Activated CD8-positive, alpha-beta memory T cell treated with anti-CD3 and anti-CD28 coated beads, Interleukin-2, amount 50 U/mL, for 48 hours (primary cell): ENCODE results near the gene LGALS1.
A peak's percentile ranks its signal among the peaks of the same experiment; 100 is the strongest.
"Not testable (repeated sequence)": the region's sequence is repeated elsewhere in the genome, so short reads cannot be mapped to it uniquely, and the experiment has no call there.

ENCODE experiments used
- DNase-seq: peaks from one replicate; pipeline ENCODE4 v3.0.0-alpha.2; 2020

Gene LGALS1

GRCh38 chr22:37692627-37693285, 17.3 kb downstream of the LGALS1 start:
- no peak for DNase-seq

- DNase-seq = not testable (repeated sequence)
Measured at GRCh38 chr22:37694131-37694530, 18.7 kb downstream of the LGALS1 start.

- not testable (repeated sequence) for DNase-seq
Measured at GRCh38 chr22:37696260-37696656, 20.8 kb downstream of the LGALS1 start.

- DNase-seq = peak; percentile 92
Measured at GRCh38 chr22:37696657-37697537, 21.5 kb downstream of the LGALS1 start, which contains the start of gene TRIOBP. Gene TRIOBP (plus strand): TSS chr22:37697048. CDS start chr22:37701366, 4,318 bp downstream.

GRCh38 chr22:37697538-37697835, 22.1 kb downstream of the LGALS1 start:
- no peak for DNase-seq

GRCh38 chr22:37701141-37701786, 25.8 kb downstream of the LGALS1 start:
- no peak for DNase-seq

GRCh38 chr22:37703906-37704305, 28.5 kb downstream of the LGALS1 start:
- no peak for DNase-seq

GRCh38 chr22:37704645-37705044, 29.2 kb downstream of the LGALS1 start:
- no peak for DNase-seq

GRCh38 chr22:37705205-37705604, 29.8 kb downstream of the LGALS1 start:
- no peak for DNase-seq

- no peak for DNase-seq
Measured at GRCh38 chr22:37708580-37709444, 33.4 kb downstream of the LGALS1 start.

- no peak for DNase-seq
Measured at GRCh38 chr22:37709445-37709765, 34.0 kb downstream of the LGALS1 start.

- no peak for DNase-seq
Measured at GRCh38 chr22:37710675-37711074, 35.2 kb downstream of the LGALS1 start.

GRCh38 chr22:37711490-37711889, 36.1 kb downstream of the LGALS1 start:
- no peak for DNase-seq

- no peak for DNase-seq
Measured at GRCh38 chr22:37713761-37714160, 38.3 kb downstream of the LGALS1 start.

- no peak for DNase-seq
Measured at GRCh38 chr22:37714634-37715033, 39.2 kb downstream of the LGALS1 start.

GRCh38 chr22:37715760-37716159, 40.3 kb downstream of the LGALS1 start:
- no peak for DNase-seq

- no peak for DNase-seq
Measured at GRCh38 chr22:37716708-37717107, 41.3 kb downstream of the LGALS1 start.

GRCh38 chr22:37717235-37717634, 41.8 kb downstream of the LGALS1 start:
- DNase-seq = not testable (repeated sequence)

GRCh38 chr22:37717746-37718305, 42.4 kb downstream of the LGALS1 start:
- not testable (repeated sequence) for DNase-seq

GRCh38 chr22:37725551-37726240, 50.3 kb downstream of the LGALS1 start:
- DNase-seq = no peak

- DNase-seq = no peak
Measured at GRCh38 chr22:37726241-37726887, 50.9 kb downstream of the LGALS1 start.
